HG03342 (cell line): ENCODE results near the gene PTPRT.

Source experiments
- ATAC-seq: cut with Tn5 transposase; IDR thresholded peaks from one replicate; pipeline ENCODE4 v1.9.1; 2021; ENCODE audit warnings: mild to moderate bottlenecking, moderate library complexity; ENCODE audit not compliant: unreplicated experiment

Gene PTPRT

GRCh38 chr20:42097741-42098140, 1092.0 kb downstream of the PTPRT start:
- no peak for ATAC-seq

- ATAC-seq, result no peak
Measured at GRCh38 chr20:42095221-42095620, 1094.5 kb downstream of the PTPRT start.

- no peak for ATAC-seq
Measured at GRCh38 chr20:42093542-42094440, 1095.9 kb downstream of the PTPRT start.

- no peak for ATAC-seq
Measured at GRCh38 chr20:42093041-42093440, 1096.7 kb downstream of the PTPRT start.

- ATAC-seq, result no peak
Measured at GRCh38 chr20:42085366-42085765, 1104.3 kb downstream of the PTPRT start.

- no peak for ATAC-seq
Measured at GRCh38 chr20:42083280-42083679, 1106.4 kb downstream of the PTPRT start.

- ATAC-seq, result no peak
Measured at GRCh38 chr20:42082611-42083010, 1107.1 kb downstream of the PTPRT start.

GRCh38 chr20:42080956-42081355, 1108.8 kb downstream of the PTPRT start:
- no peak for ATAC-seq

GRCh38 chr20:42074944-42075343, 1114.8 kb downstream of the PTPRT start:
- ATAC-seq, result no peak

GRCh38 chr20:42067596-42067995, 1122.1 kb downstream of the PTPRT start:
- ATAC-seq, result no peak

- no peak for ATAC-seq
Measured at GRCh38 chr20:42067174-42067573, 1122.5 kb downstream of the PTPRT start.

GRCh38 chr20:42063141-42063540, 1126.6 kb downstream of the PTPRT start:
- no peak for ATAC-seq

- no peak for ATAC-seq
Measured at GRCh38 chr20:42053350-42053749, 1136.4 kb downstream of the PTPRT start.

- ATAC-seq, result no peak
Measured at GRCh38 chr20:42051921-42052320, 1137.8 kb downstream of the PTPRT start.

GRCh38 chr20:42046371-42047085, 1143.2 kb downstream of the PTPRT start:
- no peak for ATAC-seq

GRCh38 chr20:42043921-42044320, 1145.8 kb downstream of the PTPRT start:
- no peak for ATAC-seq

- ATAC-seq, result no peak
Measured at GRCh38 chr20:42041000-42041565, 1148.6 kb downstream of the PTPRT start.

- ATAC-seq, result no peak
Measured at GRCh38 chr20:42027746-42028268, 1161.9 kb downstream of the PTPRT start.

- ATAC-seq, result no peak
Measured at GRCh38 chr20:42026599-42026998, 1163.1 kb downstream of the PTPRT start.

GRCh38 chr20:42024653-42025052, 1165.1 kb downstream of the PTPRT start:
- no peak for ATAC-seq
